ENCODE data around the gene LRATD1.

DNA sequence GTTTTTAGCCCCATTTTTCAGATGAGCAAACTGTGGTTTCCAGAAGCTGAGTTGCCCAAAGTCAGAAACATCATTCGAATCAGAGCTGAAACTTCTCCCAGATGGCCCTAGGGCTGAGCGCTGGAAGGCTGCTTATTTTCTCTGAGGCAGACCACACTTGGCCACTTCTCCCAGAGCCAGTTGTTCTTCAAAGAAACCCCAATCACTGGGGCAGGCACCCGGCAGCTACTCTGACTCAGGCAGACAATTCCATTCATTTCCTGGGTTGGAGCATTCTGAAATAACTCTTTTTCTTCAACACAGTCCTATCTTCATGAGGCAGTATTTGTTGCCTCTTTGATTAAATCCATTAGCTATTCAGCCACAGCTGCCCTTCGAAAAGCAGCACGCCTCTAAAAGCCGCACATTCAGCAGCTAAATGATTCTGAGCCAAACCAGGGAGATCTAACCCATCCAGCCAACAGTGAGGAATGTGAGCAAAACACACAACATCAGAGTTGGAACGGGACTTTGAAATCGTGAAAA is 40.9 kb downstream of the LRATD1 start:
- TF ChIP-seq YY1 (IDR thresholded peaks at IDR 0.05; ENCODE audit: insufficient read depth, insufficient read length) (no peak), ZNF274 (IDR thresholded peaks at IDR 0.05; ENCODE audit: low read depth, low read length) (no peak), SUZ12 (IDR thresholded peaks at IDR 0.05; ENCODE audit: extremely low read depth, insufficient read depth, insufficient read length) (no peak)

All from NT2/D1 (cell line).